Dendritic cell treated with granulocyte-macrophage colony-stimulating factor and Interleukin-4, amounts not matched to agents 40 ng/mL and 50 ng/mL, for 4 days (primary cell): ENCODE results near the gene RAB18.

Experiments used
- H3K27ac Mint-ChIP-seq: one replicate; pipeline ENCODE4 v1.8.0; 2022; ENCODE audit warnings: mild to moderate bottlenecking, mixed read lengths
- H3K27me3 Mint-ChIP-seq: one replicate; pipeline ENCODE4 v1.8.0; 2022; ENCODE audit warnings: mild to moderate bottlenecking, mixed read lengths
- H3K36me3 Mint-ChIP-seq: one replicate; pipeline ENCODE4 v1.8.0; 2022; ENCODE audit warnings: low read depth, mixed read lengths
- H3K4me1 Mint-ChIP-seq: one replicate; pipeline ENCODE4 v1.8.0; 2022; ENCODE audit warnings: low read depth, mixed read lengths
- H3K4me3 Mint-ChIP-seq: one replicate; pipeline ENCODE4 v1.8.0; 2022; ENCODE audit warnings: mild to moderate bottlenecking, moderate library complexity, mixed read lengths
- H3K9me3 Mint-ChIP-seq: one replicate; pipeline ENCODE4 v1.8.0; 2022; ENCODE audit warnings: mixed read lengths
- intact Hi-C: fragments of 100-400 bp; cut with micrococcal nuclease; formaldehyde crosslinking; loops from one replicate; pipeline ENCODE4 v1.15.0; 2022

Gene RAB18

GRCh38 chr10:27518261-27518660 is 14.2 kb downstream of the RAB18 start:
- intact Hi-C loops, result no loop called here
- Mint-ChIP-seq H3K4me3 (no peak overlapping the region), H3K36me3 (peaks cover 36% of the 10 kb centered on the region), H3K27ac (no peak overlapping the region), H3K9me3 (peaks cover 4% of the 10 kb centered on the region), H3K4me1 (peaks cover 27% of the 10 kb centered on the region), H3K27me3 (no peaks in the 10 kb centered on the region)

- peaks cover 8% of the 10 kb centered on the region for H3K9me3 Mint-ChIP-seq
- H3K4me1 Mint-ChIP-seq, result peaks cover 48% of the 10 kb centered on the region
- H3K4me3 Mint-ChIP-seq, result no peak overlapping the region
- intact Hi-C loops, result no loop called here
- no peaks in the 10 kb centered on the region for H3K27me3 Mint-ChIP-seq
- peaks cover 39% of the 10 kb centered on the region for H3K36me3 Mint-ChIP-seq
- H3K27ac Mint-ChIP-seq, result no peak overlapping the region
Observed at GRCh38 chr10:27525819-27526218, 21.7 kb downstream of the RAB18 start.

- Mint-ChIP-seq H3K4me1 (peaks cover 48% of the 10 kb centered on the region), H3K9me3 (peaks cover 8% of the 10 kb centered on the region), H3K27me3 (no peaks in the 10 kb centered on the region), H3K36me3 (peaks cover 39% of the 10 kb centered on the region), H3K27ac (no peak overlapping the region), H3K4me3 (no peak overlapping the region)
- intact Hi-C loops, result no loop called here
Observed at GRCh38 chr10:27526242-27526641, 22.1 kb downstream of the RAB18 start.

GRCh38 chr10:27527666-27528295 is 23.7 kb downstream of the RAB18 start:
- no peak overlapping the region for H3K4me3 Mint-ChIP-seq
- H3K9me3 Mint-ChIP-seq, result peaks cover 8% of the 10 kb centered on the region
- peaks cover 39% of the 10 kb centered on the region for H3K36me3 Mint-ChIP-seq
- no peak overlapping the region for H3K27ac Mint-ChIP-seq
- H3K27me3 Mint-ChIP-seq, result no peaks in the 10 kb centered on the region
- H3K4me1 Mint-ChIP-seq, result peaks cover 44% of the 10 kb centered on the region
- intact Hi-C loops, result no loop called here

GRCh38 chr10:27529010-27529783 is 25.1 kb downstream of the RAB18 start:
- peak overlapping the region; percentile 26 for H3K4me3 Mint-ChIP-seq
- H3K27ac Mint-ChIP-seq, result peak overlapping the region; percentile 80
- no peaks in the 10 kb centered on the region for H3K9me3 Mint-ChIP-seq
- no peaks in the 10 kb centered on the region for H3K27me3 Mint-ChIP-seq
- intact Hi-C loops, result no loop called here
- peaks cover 33% of the 10 kb centered on the region for H3K4me1 Mint-ChIP-seq
- peaks cover 28% of the 10 kb centered on the region for H3K36me3 Mint-ChIP-seq

DNA sequence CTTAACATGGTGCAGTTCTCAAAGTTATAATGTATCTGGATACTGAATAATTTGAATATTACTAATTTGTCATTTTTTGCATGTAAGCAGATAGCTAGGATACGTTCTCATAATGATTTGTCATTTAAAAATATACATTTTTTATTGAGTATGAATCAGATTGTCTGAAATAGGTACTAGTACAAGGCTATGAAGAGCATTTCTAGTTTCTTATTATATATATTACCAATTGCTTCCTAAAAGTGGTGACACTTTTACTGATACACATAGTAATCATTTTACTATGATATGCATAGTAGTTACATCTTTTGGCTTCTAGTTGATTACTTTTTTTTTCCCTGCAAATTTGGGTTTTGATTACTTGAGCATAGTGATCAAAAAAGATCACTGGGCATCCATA is 26.4 kb downstream of the RAB18 start:
- H3K36me3 Mint-ChIP-seq, result peaks cover 18% of the 10 kb centered on the region
- no peaks in the 10 kb centered on the region for H3K27me3 Mint-ChIP-seq
- intact Hi-C loops, result loop anchor here (10.0 kb wide), 1 partner anchor 156 kb away; no protein-coding TSS in a partner anchor
- H3K27ac Mint-ChIP-seq, result no peak overlapping the region
- no peak overlapping the region for H3K4me3 Mint-ChIP-seq
- H3K4me1 Mint-ChIP-seq, result peaks cover 20% of the 10 kb centered on the region
- no peaks in the 10 kb centered on the region for H3K9me3 Mint-ChIP-seq

DNA sequence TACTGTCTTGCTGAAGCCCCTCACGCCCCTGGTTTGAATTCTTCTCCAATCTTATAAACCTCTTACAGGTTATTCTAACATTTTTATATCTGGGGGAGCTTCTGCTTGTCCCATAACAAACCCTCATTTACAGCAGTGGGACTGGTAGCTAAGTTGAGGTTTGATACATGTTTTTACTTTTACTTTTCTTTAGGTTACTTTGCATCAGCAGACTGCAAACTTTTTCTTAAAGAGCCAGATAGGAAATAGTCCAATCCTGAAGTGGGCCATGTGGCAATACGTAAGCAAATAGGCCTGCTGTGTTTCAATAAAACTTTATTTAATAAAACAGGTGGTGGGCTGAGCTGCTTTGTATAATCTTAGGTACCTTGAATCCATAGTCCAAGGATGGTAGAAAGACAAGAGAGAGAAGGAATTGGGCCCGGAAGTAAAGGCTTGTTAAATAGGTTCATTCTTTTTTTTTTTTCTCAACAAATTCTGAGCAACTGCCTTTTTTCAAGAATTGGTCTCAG is 27.3 kb downstream of the RAB18 start:
- peaks cover 18% of the 10 kb centered on the region for H3K36me3 Mint-ChIP-seq
- H3K27me3 Mint-ChIP-seq, result no peaks in the 10 kb centered on the region
- intact Hi-C loops, result loop anchor here (10.0 kb wide), 1 partner anchor 157 kb away; no protein-coding TSS in a partner anchor

GRCh38 chr10:27534161-27534700 is 30.1 kb downstream of the RAB18 start:
- H3K4me3 Mint-ChIP-seq, result no peak overlapping the region
- H3K9me3 Mint-ChIP-seq, result no peaks in the 10 kb centered on the region
- H3K4me1 Mint-ChIP-seq, result peaks cover 6% of the 10 kb centered on the region
- H3K27me3 Mint-ChIP-seq, result no peaks in the 10 kb centered on the region
- intact Hi-C loops, result loop anchor here (10.0 kb wide), 1 partner anchor 159 kb away; no protein-coding TSS in a partner anchor
- H3K27ac Mint-ChIP-seq, result no peak overlapping the region
- H3K36me3 Mint-ChIP-seq, result no peaks in the 10 kb centered on the region

More for the DNA sequence above, 27.3 kb downstream of the RAB18 start:
- no peak overlapping the region for H3K27ac Mint-ChIP-seq
- H3K4me1 Mint-ChIP-seq, result peaks cover 20% of the 10 kb centered on the region
- H3K9me3 Mint-ChIP-seq, result no peaks in the 10 kb centered on the region
- H3K4me3 Mint-ChIP-seq, result no peak overlapping the region

DNA sequence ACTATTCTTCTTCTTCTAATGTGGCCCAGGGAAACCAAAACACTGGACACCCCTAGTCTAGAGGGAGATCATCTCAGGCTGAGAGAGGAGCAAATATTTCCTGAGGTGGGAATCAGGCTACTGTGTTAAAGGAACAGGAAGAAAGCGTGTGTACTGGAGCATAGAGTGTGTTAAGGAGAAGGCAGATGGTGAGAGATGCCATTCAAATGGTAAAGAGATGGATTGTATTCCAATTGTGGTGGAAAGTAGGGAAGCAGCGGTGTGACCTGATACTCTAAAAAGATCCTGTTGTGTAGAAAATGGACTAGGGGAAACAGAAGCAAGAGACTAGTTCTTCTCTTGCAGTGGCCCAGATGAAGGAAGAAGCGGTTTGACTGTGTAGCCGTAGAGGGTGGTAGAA is 31.2 kb downstream of the RAB18 start:
- intact Hi-C loops, result loop anchor here (10.0 kb wide), 1 partner anchor 161 kb away; no protein-coding TSS in a partner anchor

DNA sequence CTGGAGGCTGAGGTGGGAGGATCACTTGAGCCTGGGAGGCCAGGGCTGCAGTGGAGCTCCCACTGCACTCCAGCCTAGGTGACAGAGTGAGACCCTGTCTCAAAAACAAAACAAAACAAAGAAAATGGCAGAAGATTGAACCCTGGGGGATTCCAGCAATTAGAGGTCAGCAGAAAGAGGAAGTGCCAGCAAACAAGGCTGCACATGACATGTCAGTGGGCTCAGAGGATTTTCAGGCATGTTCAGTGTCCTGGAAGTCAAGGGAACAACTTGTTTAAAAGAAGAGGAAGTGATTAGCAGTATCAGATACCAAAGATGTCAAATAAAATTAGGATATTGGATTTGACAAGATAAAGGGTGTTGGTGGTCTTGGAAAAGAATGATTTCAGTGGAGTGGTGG is 32.3 kb downstream of the RAB18 start:
- Mint-ChIP-seq H3K9me3 (no peaks in the 10 kb centered on the region), H3K4me3 (no peak overlapping the region), H3K27me3 (no peaks in the 10 kb centered on the region), H3K36me3 (peaks cover 4% of the 10 kb centered on the region), H3K27ac (no peak overlapping the region), H3K4me1 (peaks cover 3% of the 10 kb centered on the region)
- intact Hi-C loops, result loop anchor here (10.0 kb wide), 1 partner anchor 162 kb away; no protein-coding TSS in a partner anchor

More for the DNA sequence above, 31.2 kb downstream of the RAB18 start:
- no peak overlapping the region for H3K27ac Mint-ChIP-seq
- H3K4me1 Mint-ChIP-seq, result no peaks in the 10 kb centered on the region
- H3K9me3 Mint-ChIP-seq, result no peaks in the 10 kb centered on the region
- no peaks in the 10 kb centered on the region for H3K36me3 Mint-ChIP-seq
- no peak overlapping the region for H3K4me3 Mint-ChIP-seq
- no peaks in the 10 kb centered on the region for H3K27me3 Mint-ChIP-seq

- Mint-ChIP-seq H3K36me3 (peaks cover 12% of the 10 kb centered on the region), H3K4me1 (peaks cover 10% of the 10 kb centered on the region), H3K9me3 (no peaks in the 10 kb centered on the region), H3K27me3 (no peaks in the 10 kb centered on the region), H3K27ac (no peak overlapping the region), H3K4me3 (no peak overlapping the region)
- intact Hi-C loops, result loop anchor here (10.0 kb wide), 1 partner anchor 162 kb away; no protein-coding TSS in a partner anchor
Observed at GRCh38 chr10:27537166-27537565, 33.1 kb downstream of the RAB18 start.

- peaks cover 10% of the 10 kb centered on the region for H3K4me1 Mint-ChIP-seq
- H3K36me3 Mint-ChIP-seq, result peaks cover 18% of the 10 kb centered on the region
- H3K27ac Mint-ChIP-seq, result no peak overlapping the region
- no peaks in the 10 kb centered on the region for H3K9me3 Mint-ChIP-seq
- H3K4me3 Mint-ChIP-seq, result no peak overlapping the region
- intact Hi-C loops, result loop anchor here (10.0 kb wide), 1 partner anchor 163 kb away; no protein-coding TSS in a partner anchor
- H3K27me3 Mint-ChIP-seq, result no peaks in the 10 kb centered on the region
Observed at GRCh38 chr10:27537787-27538186, 33.7 kb downstream of the RAB18 start.

- intact Hi-C loops, result no loop called here
- Mint-ChIP-seq H3K9me3 (no peaks in the 10 kb centered on the region), H3K27ac (no peak overlapping the region), H3K4me1 (peaks cover 10% of the 10 kb centered on the region), H3K4me3 (no peak overlapping the region), H3K36me3 (peaks cover 36% of the 10 kb centered on the region), H3K27me3 (no peaks in the 10 kb centered on the region)
Observed at GRCh38 chr10:27540672-27541071, 36.6 kb downstream of the RAB18 start.
